Activated CD4-positive, CD25-positive, alpha-beta regulatory T cell treated with anti-CD3 and anti-CD28 coated beads, Interleukin-2, amount 50 U/mL, for 72 hours (primary cell): ENCODE results near the gene PALM3.
"Not testable (repeated sequence)": the region's sequence is repeated elsewhere in the genome, so short reads cannot be mapped to it uniquely, and the experiment has no call there.

ENCODE experiments used
- DNase-seq: peaks from one replicate; pipeline ENCODE4 v3.0.0; 2021

PALM3 gene

DNA sequence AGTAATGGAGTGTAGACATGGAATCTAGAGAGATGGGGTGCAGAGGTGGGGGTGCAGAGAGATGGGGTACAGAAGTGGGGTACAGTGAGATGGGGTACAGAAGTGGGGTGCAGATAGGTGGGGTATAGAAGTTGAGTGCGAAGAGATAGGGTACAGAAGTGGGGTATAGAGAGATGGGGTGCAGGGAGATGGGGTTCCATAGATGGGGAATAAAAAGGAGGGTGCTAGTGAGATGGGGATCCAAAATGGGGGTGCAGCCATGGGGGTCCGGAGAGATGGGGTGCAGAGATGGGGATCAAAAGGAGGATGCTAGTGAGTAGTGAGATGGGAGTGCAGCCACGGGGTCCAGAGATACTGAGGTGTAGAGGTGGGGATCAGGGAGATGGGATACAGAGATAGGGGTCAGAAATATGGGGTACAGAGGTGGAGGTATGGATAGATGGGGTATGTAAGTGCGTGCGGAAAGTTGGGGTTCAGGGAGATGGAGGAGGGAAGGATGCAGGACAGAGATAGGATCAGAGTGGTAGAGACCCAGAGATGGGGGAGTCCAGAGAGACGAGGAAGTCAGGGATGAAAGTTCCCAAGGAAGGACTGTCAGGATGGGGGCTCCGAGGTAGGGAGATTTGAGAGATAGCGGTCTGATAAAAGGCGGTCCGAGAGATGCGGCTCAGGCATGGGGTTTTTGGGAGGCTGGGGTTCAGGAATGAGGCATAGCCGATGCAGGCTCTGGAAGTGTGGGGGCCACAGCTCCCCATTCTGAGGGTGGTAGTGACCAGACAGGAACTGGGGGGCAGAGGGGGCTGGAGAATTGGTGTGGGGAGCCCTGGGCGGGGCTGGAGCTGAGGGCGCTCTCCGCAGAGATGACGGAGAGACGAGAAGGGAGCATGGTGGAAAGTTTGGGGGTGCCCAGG, 3.4 kb downstream of the PALM3 start:
- DNase-seq, result no peak

DNA sequence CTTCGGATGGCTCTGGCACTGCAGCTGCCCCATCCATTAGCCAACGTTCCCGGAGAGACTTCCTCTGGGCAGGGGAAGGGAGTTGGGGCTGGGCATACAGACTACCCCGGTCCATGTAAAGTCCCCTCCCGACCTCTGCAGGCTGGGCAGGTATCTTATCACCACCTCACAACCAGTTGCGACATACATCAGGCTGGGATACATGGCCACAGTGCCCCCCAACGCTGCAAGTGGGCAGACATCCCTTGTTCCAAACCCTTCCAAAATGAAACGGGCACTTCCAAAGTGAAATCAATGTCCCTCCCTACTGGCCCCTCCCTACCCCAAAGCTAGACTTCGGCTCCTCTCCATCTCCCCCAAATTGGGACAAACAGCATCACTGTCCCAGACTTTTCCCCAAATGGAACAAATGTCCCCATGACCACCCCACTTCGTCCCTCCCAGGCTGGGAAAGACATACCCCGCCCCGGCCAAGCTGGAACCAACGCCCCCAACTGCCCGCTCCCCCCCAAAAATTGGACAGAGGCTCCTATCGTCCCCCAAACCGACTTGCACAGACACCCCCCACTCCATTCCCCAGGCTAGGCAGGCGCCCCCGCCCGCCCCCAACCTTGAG, 5.0 kb downstream of the PALM3 start:
- DNase-seq, result no peak

DNA sequence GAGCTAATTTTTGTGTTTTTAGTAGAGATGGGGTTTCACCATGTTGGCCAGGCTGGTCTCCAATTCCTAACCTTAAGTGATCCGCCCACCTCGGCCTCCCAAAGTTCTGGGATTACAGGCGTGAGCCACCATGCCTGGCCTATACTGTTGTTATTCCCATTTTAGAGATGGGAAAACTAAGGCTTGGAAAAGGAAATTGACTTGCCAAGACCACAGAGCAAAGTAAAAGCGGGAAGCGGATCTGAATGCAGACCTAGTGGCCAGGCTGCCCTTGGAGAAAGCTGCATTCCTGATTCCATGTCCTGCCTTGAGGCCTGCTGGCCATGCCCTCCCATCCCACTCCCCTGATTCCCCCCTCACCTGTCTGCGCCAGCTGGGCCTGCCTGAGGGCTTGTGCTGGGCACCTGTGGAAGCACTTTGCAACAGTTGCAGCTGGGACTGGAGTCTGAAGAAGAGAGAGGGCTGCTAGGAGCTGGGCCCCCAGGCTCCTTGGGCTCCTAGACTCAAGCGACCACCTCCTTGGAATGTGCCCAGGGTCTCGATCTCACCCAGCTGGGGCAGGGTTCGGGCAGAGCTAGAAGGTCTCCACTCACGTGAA, 5.7 kb downstream of the PALM3 start:
- no peak for DNase-seq

DNA sequence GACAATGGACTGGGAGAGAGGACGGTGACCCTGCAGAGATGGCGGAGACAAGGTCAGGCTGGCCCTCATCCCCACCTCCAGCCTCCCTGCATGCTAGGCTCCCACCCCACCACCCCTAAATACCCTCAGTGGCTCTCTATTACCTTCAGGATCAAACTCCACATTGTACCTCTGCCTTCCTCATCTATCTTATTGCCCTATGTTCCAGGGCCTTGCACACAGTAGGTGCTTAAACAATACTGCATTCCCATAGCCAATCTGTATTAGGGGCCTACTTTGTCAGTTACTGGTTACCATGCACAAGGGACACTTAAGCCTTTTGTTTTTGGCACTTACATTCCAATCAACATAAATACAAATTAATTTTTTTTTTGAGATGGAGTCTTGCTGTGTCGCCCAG, 6.5 kb downstream of the PALM3 start:
- DNase-seq, result no peak

DNA sequence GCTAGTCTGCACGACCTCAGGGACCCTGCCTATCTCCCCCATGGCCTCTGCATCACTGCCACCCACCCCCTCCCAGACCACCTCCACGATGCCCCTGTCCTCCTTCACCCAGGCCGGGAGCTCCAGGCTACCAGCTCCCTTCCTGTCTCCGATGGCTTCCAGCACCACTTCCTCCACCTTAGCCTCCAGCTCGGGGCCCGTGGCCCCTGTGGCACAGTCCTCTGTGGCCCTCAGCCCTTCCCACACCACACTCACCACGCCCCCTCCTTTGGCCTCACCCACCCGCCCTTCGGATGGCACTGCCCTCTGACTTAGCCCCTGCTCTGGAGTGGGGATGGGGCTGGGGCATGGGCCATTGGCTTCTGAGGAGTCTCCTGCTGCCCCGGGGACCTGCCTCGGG, 7.2 kb downstream of the PALM3 start:
- DNase-seq, result no peak

DNA sequence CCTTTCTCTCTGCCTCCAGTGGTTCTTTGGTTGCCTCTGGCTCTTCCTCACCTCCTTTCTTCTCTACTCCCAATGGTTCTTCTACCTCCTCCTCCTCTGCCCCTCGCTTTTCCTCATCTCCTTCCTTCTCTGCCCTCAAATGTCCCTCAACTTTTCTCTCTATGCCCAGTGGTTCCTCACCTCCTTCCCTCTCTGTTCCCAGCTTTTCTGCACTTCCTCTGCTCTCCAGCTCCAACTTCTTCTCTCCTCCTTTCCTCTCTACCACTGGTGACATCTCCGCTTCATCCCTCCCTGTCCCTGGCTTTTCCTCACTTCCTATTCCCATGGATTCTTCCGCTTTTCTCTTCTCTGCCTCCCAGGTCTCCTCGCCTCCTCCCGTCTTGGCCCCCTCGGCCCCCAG, 7.8 kb downstream of the PALM3 start:
- DNase-seq, result no peak

DNA sequence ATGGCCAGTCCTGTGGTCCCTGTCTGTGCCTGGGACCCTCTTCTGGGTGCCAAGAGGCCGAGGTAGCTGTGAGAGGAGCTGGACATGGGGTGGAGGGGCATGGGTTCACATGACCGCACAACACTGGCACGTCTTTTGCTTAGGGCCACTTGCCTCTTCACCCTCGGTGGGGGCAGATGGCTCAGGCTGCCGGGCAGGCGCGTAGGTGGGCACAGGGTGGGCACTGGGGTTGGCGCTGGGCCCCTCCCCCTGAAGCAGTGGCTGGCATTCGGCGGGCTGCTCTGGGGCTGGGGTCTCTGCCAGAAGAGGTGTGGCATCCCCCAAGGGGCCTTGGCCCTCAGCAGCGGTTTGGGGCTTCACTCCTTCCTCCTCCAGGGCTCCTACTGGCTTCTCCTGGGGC, 8.4 kb downstream of the PALM3 start:
- DNase-seq, result no peak

DNA sequence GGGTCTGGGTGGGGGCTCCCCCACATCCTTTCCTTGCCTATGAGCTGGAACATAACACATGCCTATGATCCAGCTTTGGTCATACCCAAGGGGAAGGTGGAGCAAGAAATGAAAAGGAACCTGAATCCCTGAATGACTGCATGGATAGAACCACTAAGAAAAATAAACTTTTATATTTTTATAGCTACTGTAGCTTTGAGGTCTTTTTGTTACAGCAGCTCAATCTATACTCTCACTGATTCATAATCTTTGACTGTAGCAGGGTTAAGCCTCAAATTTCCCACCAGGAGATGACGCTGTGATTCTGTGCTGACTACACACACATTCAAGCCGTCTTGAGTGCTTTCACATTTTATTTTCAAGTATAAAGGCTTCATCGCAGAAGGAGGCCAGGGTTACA, 8.8 kb downstream of the PALM3 start:
- no peak for DNase-seq

DNA sequence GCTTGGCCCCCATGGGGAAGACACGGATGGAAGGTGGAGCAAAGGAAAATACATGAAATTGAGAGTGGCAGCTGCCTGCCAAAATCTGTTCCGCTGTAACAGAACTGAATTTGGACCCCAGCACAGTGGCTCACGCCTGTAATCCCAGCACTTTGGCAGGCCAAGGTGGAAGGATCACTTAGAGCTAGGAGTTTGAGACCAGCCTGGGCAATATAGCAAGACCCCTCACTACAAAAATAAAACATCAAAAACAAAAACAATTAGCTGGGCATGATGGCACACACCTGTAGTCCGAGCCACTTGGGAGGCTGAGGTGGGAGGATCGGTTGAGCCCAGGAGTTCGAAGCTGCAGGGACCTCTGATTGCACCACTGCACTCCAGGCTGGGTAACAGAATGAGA, 9.4 kb downstream of the PALM3 start:
- no peak for DNase-seq

DNA sequence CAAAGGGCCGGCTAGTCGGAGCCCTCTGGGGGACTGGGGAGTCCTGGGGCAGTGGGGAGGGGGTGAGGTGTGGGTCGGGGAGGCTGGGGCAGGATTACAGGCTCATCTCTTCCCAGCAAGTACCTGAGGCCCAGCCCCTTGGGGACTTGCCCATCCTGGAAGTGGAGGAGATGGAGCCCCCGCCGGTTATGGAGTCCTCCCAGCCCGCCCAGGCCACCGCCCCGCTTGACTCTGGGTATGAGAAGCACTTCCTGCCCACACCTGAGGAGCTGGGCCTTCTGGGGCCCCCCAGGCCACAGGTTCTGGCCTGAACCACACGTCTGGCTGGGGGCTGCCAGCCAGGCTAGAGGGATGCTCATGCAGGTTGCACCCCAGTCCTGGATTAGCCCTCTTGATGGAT, 9.9 kb downstream of the PALM3 start:
- no peak for DNase-seq

DNA sequence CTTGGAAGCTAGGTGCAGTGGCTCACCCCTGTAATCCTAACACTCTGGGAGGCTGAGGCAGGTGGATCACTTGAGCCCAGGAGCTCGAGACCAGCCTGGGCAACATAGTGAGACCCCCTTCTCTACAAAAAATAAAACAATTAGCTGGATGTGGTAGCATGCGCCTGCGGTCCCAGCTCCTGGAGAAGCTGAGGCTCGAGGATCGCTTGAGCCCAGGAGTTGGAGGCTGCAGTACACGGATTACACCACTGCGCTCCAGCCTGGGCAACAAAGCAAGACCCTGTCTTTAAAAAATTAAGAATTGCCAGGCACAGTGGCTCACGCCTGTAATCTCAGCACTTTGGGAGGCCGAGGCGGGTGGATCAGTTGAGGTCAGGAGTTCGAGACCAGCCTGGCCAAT, 10.9 kb downstream of the PALM3 start:
- DNase-seq, result not testable (repeated sequence)

DNA sequence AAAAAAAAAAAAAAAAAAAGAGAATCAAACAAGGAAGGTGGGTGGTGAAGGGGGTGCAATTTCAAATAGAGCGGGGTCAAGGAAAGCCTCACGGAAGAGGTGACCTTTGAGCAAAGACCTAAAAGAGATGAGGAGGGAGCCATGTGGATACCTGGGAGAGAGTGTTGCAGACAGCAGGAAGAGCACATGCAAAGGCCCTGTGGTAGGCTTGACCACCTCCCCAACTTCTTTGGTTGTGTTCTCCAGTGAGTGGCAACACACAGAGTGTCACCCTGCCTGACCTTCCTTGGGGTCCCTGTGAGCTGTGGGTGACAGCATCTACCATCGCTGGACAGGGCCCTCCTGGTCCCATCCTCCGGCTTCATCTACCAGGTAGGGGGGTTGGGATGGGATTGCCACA, 11.4 kb downstream of the PALM3 start:
- DNase-seq, result no peak

DNA sequence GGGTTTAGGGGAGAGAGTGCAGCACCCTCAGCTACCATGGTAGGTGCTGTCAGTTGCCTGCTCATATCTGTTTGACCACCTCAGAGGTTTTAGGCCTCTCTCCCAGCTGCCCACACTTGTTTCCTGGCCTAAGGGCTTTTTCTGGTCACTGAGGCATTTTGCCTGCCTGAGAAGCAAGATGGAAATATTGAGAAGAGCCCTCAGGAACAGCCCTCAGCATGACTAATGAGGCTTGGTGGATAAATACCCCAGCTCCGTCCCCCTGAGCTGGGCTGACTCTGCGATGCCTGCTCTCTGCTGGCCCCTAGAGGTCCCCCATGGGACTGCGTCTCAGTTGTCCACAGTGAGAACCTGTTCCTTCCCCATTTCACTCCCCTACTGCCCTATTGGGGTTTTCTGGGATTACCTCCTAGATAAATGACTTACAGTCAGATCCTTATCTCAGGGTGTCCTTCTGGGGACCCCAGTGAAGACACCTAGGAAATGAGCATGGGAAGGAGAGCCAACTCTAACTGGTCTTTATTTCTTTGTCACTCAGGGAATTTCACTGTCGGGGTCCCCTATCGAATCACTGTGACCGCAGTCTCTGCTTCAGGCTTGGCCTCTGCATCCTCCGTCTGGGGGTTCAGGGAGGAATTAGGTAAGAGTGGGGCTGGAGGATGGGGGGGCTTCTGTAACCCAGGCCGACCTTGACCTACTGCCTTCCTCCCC, 13.3 kb downstream of the PALM3 start:
- peak; percentile 85 for DNase-seq

DNA sequence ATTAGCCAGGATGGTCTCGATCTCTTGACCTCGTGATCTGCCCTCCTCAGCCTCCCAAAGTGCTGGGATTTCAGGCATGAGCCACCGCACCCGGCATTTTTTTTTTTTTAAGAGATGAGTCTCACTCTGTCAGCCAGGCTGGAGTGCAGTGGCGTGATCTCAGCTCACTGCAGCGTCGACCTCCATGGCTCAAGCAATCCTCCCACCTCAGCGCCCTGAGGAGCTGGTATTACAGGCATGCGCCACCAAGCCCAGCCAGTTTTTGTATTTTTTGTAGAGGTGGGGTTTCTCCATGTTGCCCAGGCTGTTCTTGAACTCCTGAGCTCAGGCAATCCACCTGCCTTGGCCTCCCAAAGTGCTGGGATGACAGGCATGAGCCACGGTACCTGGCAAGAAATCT, 14.0 kb downstream of the PALM3 start:
- DNase-seq, result not testable (repeated sequence)

DNA sequence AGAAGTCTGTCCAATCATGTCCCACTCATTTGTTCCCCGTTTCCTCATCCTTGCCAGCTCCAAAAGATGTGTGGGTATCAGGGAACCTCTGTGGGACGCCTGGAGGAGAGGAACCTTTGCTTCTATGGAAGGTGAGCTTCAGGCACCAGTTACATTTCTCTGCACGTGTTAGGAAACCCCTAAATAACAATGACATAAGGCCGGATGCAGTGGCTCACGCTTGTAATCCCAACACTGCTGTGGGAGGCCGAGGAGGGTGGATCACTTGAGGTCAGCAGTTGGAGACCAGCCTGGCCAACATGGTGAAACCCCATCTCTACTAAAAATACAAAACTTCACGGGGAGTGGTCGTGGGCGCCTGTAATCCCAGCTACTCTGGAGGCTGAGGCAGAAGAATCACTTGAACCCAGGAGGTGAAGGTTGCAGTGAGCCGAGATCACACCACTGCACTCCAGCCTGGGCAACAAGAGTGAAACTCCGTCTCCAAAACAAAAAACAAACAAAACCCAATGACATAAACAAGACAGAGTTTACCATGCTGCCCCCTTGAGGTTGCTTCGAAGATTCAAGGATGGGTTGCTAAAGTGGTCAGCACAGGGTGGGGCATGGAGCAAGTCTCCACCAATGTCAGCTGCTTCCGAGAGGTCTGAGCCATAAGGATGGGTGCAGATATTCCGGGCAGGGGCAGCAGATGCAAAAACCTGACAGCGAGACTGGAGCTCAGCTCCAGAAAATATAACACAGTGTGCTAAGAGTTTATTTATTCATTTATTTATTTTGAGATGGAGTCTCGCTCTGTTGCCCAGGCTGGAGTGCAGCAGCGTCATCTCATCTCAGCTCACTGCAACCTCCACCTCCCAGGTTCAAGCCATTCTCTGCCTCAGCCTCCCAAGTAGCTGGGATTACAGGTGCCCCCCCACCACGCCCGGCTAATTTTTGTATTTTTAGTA, 18.9 kb downstream of the PALM3 start:
- not testable (repeated sequence) for DNase-seq

DNA sequence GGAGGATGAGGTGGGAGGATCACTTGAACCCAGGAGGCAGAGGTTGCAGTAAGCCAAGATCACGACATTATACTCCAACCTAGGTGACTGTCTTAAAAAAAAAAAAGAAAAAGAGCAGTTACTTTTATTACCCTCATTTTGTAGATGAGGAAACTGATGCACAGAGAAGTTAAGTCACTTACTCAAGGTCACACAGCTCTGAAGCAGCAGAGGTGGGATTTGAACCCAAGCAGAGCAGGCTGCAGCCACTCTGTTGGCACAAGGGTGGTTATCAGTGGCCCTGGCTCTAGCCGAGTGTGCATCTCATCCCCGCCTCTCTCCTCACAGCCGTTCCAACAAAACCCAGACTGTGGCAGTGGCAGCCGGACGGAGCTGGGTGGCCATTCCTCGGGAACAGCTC, 22.7 kb downstream of the PALM3 start:
- DNase-seq, result no peak

DNA sequence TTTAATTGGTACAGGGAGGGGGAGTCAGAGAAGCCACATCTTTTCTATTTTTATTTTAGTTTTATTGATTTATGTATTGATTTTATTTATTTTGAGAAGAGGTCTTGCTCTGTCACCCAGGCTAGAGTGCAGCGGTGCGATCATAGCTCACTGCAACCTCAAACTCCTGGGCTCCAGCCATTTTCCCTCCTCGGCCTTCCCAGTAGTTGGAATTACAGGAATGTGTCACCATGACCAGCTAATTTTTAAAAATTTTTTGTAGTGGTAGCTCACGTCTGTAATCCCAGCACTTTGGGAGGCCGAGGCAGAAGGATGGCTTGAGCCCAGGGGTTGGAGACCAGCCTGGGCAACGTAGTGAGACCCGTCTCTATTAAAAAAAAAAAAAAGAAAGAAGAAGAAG, 26.2 kb downstream of the PALM3 start:
- no peak for DNase-seq

DNA sequence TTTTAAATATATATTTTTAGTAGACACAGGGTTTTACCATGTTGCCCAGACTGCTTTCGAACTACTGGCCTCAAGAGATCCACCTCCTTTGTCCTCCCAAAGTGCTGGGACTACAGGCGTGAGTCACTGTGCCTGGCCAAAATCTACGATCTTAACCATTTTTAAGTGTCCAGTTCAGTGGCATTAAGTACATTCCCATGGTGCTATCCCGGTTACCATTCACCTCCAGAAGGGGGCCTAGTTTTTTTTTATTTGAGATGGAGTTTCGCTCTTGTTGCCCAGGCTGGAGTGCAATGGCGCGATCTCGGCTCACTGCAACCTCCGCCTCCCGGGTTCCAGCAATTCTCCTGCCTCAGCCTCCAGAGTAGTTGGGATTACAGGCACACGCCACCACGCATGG, 26.7 kb downstream of the PALM3 start:
- not testable (repeated sequence) for DNase-seq

DNA sequence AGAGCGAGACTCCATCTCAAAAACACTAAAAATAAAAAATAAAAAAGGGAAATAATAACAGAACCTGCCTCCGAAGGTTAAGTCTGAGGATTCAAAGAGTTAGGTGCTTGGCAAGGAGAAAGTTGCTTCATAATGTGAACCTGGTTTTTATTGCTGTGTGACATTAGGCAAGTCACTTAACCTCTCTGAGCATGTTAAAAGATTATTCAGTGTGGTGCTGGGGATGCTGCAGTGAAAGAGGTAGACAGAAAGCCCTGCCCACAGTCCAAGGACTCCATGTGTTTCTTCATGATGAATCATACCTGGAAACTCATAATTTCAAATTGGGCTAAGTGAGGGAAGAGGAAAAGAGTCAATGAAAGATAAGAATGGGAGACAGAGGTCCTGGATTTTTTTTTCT, 27.9 kb downstream of the PALM3 start:
- no peak for DNase-seq

DNA sequence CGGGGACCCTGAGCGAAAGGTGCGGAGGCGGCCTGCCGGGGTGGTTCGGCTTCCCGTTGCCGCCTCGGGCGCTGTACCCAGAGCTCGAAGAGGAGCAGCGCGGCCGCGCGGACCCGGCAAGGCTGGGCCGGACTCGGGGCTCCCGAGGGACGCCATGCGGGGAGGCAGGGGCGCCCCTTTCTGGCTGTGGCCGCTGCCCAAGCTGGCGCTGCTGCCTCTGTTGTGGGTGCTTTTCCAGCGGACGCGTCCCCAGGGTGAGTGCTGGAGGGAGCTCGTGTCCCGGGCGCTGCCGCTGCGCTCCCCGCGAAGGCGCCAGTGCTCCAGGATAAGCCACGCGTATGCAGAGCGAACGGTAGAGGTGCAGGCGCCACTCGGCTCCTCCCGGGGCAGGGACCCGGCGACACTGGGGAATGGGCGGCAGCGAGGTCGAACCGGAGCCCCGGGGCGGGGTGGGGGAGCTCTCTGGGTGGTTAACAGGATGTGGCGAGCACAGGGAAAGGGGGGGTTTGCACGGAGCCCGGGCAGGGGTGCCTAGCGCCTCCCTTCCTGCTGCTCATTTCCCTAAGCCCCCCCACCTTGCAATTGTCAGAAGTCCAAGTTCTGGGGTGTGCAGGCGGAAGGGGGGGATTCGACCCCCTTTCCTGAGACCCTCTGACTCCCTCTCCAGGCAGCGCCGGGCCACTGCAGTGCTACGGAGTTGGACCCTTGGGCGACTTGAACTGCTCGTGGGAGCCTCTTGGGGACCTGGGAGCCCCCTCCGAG, 30.0 kb downstream of the PALM3 start, which contains the start of gene IL27RA:
Gene IL27RA, plus strand, starts transcription at position 44 of the 762 bp plus-strand sequence. Its CDS starts 111 bp downstream, at position 155.
- peak; percentile 77 for DNase-seq

DNA sequence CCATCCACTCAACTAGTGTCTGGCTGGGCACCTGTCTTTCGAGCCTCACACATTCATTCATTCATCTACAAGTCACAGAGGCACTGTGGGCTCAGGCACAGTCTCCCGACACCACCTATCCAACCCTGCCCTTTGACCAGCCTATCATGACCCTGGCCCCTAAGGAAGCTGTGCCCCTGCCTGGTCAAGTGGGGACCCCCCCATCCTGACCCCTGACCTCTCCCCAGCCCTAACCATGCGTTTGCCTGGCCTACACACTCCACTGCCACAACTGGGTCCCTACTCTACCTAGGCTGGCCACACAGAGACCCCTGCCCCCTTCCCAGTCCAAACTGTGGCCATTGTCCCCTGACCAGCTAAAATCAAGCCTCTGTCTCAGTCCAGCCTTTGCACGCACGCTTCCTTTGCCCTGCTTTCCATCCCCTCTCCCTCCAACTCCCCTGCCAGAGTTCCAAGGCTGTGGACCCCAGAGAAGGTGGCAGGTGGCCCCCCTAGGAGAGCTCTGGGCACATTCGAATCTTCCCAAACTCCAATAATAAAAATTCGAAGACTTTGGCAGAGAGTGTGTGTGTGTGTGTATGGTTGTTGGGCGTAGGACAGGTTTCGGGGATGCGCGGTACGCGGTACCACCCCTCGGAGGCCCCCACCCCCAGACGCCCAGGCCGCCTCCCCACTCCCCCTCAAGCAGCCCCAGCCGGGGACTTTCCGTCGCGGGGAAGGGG, 30.7 kb downstream of the PALM3 start:
- no peak for DNase-seq
